Central memory CD8-positive, alpha-beta T cell (primary cell): ENCODE measurements around the gene PCDHGB3.
"Not testable (repeated sequence)": the region's sequence is repeated elsewhere in the genome, so short reads cannot be mapped to it uniquely, and the experiment has no call there.

Experiments
- ATAC-seq: fragments of 150-1000 bp; cut with Tn5 transposase; replicated peaks from 2 replicates; pipeline ENCODE4 v1.10.0; 2022; ENCODE audit warnings: mild to moderate bottlenecking, moderate FRiP score, moderate number of reproducible peaks; ENCODE audit not compliant: poor library complexity, severe bottlenecking; ENCODE audit errors: extremely low read depth
- DNase-seq, 2 donors: peaks; one replicate each; pipeline ENCODE4 v3.0.0; 2021; ENCODE audit warnings: low spot score in 2 of 2
- H3K27ac Mint-ChIP-seq: one replicate; pipeline ENCODE4 v1.8.0; 2022; ENCODE audit warnings: low read depth, mild to moderate bottlenecking, moderate library complexity, mixed read lengths
- H3K27me3 Mint-ChIP-seq: one replicate; pipeline ENCODE4 v1.8.0; 2022; ENCODE audit warnings: mixed read lengths
- H3K36me3 Mint-ChIP-seq: one replicate; pipeline ENCODE4 v1.8.0; 2022; ENCODE audit warnings: mild to moderate bottlenecking, moderate library complexity, mixed read lengths; ENCODE audit not compliant: insufficient read depth
- H3K4me1 Mint-ChIP-seq: one replicate; pipeline ENCODE4 v1.8.0; 2022; ENCODE audit warnings: mixed read lengths
- H3K4me3 Mint-ChIP-seq: one replicate; pipeline ENCODE4 v1.8.0; 2022; ENCODE audit warnings: mild to moderate bottlenecking, moderate library complexity, mixed read lengths
- H3K9me3 Mint-ChIP-seq: one replicate; pipeline ENCODE4 v1.8.0; 2022; ENCODE audit warnings: mixed read lengths

PCDHGB3 gene

GRCh38 chr5:141407790-141408505, 37.9 kb downstream of the PCDHGB3 start, which contains the start of gene PCDHGB6:
Gene PCDHGB6 (plus strand): TSS chr5:141408021. CDS start chr5:141408203, 182 bp downstream.
- not testable (repeated sequence) for H3K9me3 Mint-ChIP-seq, H3K36me3 Mint-ChIP-seq, H3K4me1 Mint-ChIP-seq, ATAC-seq, DNase-seq
- peaks cover 85% of the 10 kb centered on the region for H3K27me3 Mint-ChIP-seq
- H3K4me3 Mint-ChIP-seq, result peak within 1 kb of the TSS; percentile 32
- peak within 1 kb of the TSS; percentile 46 for H3K27ac Mint-ChIP-seq

- Mint-ChIP-seq H3K4me1 (peaks cover 18% of the 10 kb centered on the region), H3K4me3 (no peak overlapping the region), H3K27me3 (peaks cover 85% of the 10 kb centered on the region), H3K36me3 (peaks cover 9% of the 10 kb centered on the region), H3K27ac (no peak overlapping the region), H3K9me3 (peaks cover 10% of the 10 kb centered on the region)
- ATAC-seq, result no peak
- no peak for DNase-seq
These were observed 39.7 kb downstream of the PCDHGB3 start for GRCh38 chr5:141409598-141410306.

- peaks cover 85% of the 10 kb centered on the region for H3K27me3 Mint-ChIP-seq
- no peak overlapping the region for H3K4me3 Mint-ChIP-seq
These were observed 41.5 kb downstream of the PCDHGB3 start for GRCh38 chr5:141411575-141411974.

GRCh38 chr5:141412854-141413539, 43.0 kb downstream of the PCDHGB3 start, which contains the start of gene PCDHGA10:
Gene PCDHGA10 (plus strand): TSS chr5:141412987. CDS start chr5:141413176, 189 bp downstream.
- Mint-ChIP-seq H3K4me1 (peaks cover 18% of the 10 kb centered on the region), H3K4me3 (peak within 1 kb of the TSS; percentile 79), H3K9me3 (peaks cover 14% of the 10 kb centered on the region), H3K36me3 (peaks cover 7% of the 10 kb centered on the region), H3K27ac (no peak within 1 kb of the TSS), H3K27me3 (peaks cover 88% of the 10 kb centered on the region)
- DNase-seq (no peak), ATAC-seq (peak; percentile 61)

More at GRCh38 chr5:141411575-141411974, 41.5 kb downstream of the PCDHGB3 start:
- Mint-ChIP-seq H3K36me3 (peaks cover 9% of the 10 kb centered on the region), H3K27ac (no peak overlapping the region), H3K9me3 (peaks cover 10% of the 10 kb centered on the region), H3K4me1 (peaks cover 18% of the 10 kb centered on the region)
- ATAC-seq, result no peak
- DNase-seq, result no peak

- Mint-ChIP-seq H3K36me3 (peaks cover 11% of the 10 kb centered on the region), H3K9me3 (peaks cover 16% of the 10 kb centered on the region), H3K27ac (no peak overlapping the region), H3K27me3 (peaks cover 88% of the 10 kb centered on the region), H3K4me1 (peaks cover 18% of the 10 kb centered on the region), H3K4me3 (peak overlapping the region; percentile 79)
- ATAC-seq (no peak), DNase-seq (no peak)
These were observed 43.6 kb downstream of the PCDHGB3 start for GRCh38 chr5:141413540-141414069.

- not testable (repeated sequence) for ATAC-seq, H3K36me3 Mint-ChIP-seq, H3K27ac Mint-ChIP-seq, H3K4me3 Mint-ChIP-seq, DNase-seq
- peaks cover 18% of the 10 kb centered on the region for H3K4me1 Mint-ChIP-seq
- peaks cover 86% of the 10 kb centered on the region for H3K27me3 Mint-ChIP-seq
- peaks cover 11% of the 10 kb centered on the region for H3K9me3 Mint-ChIP-seq
These were observed 44.7 kb downstream of the PCDHGB3 start for GRCh38 chr5:141414548-141415274.

GRCh38 chr5:141415275-141415618, 45.2 kb downstream of the PCDHGB3 start:
- H3K4me3 Mint-ChIP-seq, ATAC-seq, DNase-seq, H3K9me3 Mint-ChIP-seq, H3K27ac Mint-ChIP-seq: not testable (repeated sequence)
- H3K36me3 Mint-ChIP-seq, result peaks cover 10% of the 10 kb centered on the region
- peaks cover 86% of the 10 kb centered on the region for H3K27me3 Mint-ChIP-seq
- peaks cover 18% of the 10 kb centered on the region for H3K4me1 Mint-ChIP-seq

- H3K4me3 Mint-ChIP-seq, result peak within 1 kb of the TSS; percentile 42
- H3K27ac Mint-ChIP-seq, DNase-seq, H3K9me3 Mint-ChIP-seq, ATAC-seq: not testable (repeated sequence)
- peaks cover 18% of the 10 kb centered on the region for H3K36me3 Mint-ChIP-seq
- H3K4me1 Mint-ChIP-seq, result peaks cover 24% of the 10 kb centered on the region
- H3K27me3 Mint-ChIP-seq, result peaks cover 92% of the 10 kb centered on the region
These were observed 47.6 kb downstream of the PCDHGB3 start, which contains the start of gene PCDHGB7 for GRCh38 chr5:141417494-141418172. Gene PCDHGB7 (plus strand): TSS chr5:141417677. CDS start chr5:141417860, 183 bp downstream.

- Mint-ChIP-seq H3K9me3 (peaks cover 6% of the 10 kb centered on the region), H3K4me1 (peaks cover 10% of the 10 kb centered on the region), H3K27me3 (peaks cover 88% of the 10 kb centered on the region), H3K36me3 (peaks cover 14% of the 10 kb centered on the region), H3K27ac (no peak overlapping the region), H3K4me3 (no peak overlapping the region)
- ATAC-seq (no peak), DNase-seq (no peak)
These were observed 49.2 kb downstream of the PCDHGB3 start for GRCh38 chr5:141419074-141419880.

GRCh38 chr5:141420855-141421488, 50.9 kb downstream of the PCDHGB3 start, which contains the start of gene PCDHGA11:
Gene PCDHGA11 (plus strand): TSS chr5:141421051. CDS start chr5:141421228, 177 bp downstream.
- H3K27ac Mint-ChIP-seq, result peak within 1 kb of the TSS; percentile 61
- no peak for ATAC-seq
- peaks cover 14% of the 10 kb centered on the region for H3K36me3 Mint-ChIP-seq

More at GRCh38 chr5:141420855-141421488, 50.9 kb downstream of the PCDHGB3 start, which contains the start of gene PCDHGA11:
- H3K4me1 Mint-ChIP-seq, result peaks cover 6% of the 10 kb centered on the region
- peak within 1 kb of the TSS; percentile 34 for H3K4me3 Mint-ChIP-seq
- H3K9me3 Mint-ChIP-seq, result peaks cover 6% of the 10 kb centered on the region
- peaks cover 88% of the 10 kb centered on the region for H3K27me3 Mint-ChIP-seq
- no peak for DNase-seq
